GM21723 (cell line): ENCODE data around the gene STAT1.
A peak's percentile ranks its signal among the peaks of the same experiment; 100 is the strongest.
"Not testable (repeated sequence)": the region's sequence is repeated elsewhere in the genome, so short reads cannot be mapped to it uniquely, and the experiment has no call there.

Experiments
- ATAC-seq: cut with Tn5 transposase; IDR thresholded peaks from one replicate; pipeline ENCODE4 v1.9.1; 2021; ENCODE audit warnings: mild to moderate bottlenecking, moderate library complexity; ENCODE audit not compliant: unreplicated experiment

STAT1 gene

DNA sequence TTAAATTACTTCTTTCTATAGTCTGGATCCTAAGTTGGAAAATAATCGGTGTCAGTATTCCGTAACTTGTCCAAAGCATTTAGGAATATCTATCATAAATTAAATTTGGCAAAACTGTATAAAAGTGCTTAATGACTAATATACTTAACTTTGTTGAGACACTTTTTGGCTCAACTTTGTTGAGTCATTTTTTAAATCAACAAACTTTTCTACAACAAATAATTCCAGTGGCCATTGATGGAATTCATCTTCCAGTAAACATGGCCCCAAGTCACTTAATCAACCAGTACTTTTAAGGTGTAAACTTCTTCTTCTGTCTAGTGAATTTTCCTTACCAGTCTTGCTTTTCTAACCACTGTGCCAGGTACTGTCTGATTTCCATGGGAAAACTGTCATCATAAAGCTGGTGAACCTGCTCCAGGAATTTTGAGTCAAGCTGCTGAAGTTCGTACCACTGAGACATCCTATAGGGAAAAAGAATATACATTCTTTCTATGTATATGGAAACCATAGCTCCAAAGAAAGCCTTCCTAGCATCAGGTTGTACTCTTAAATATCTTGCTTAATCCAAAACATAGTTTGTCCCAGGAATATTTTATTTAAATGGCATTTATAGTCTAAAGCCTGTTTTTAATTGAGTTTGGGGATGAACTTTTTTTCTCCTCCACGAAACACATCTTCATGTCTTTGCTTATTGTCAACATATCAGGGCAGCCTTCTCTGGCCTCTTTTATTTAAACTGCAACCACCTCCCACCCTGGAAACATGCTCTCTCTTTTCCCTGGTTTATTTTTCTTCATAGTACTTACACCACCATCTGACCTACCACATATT, 4.2 kb downstream of the STAT1 start:
- ATAC-seq, result no peak

DNA sequence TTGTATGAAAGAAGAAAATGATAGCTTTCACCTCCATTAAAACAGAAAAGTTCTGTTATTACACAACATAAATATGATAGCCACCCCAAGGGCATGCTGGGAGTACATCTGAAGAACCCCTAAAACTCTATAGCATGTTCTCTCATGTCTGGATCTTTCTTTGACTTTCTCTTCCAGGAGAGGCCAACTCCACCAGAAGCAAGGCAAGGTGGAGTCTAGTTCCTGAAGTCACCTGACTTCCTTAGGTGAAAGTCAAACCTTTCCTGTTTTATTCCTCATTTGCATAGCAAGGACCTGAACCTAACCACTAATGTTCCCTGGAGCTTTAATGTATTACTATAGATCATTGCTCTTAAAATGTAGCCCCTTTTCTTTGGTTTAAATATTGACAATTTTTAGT, 5.7 kb downstream of the STAT1 start:
- no peak for ATAC-seq

DNA sequence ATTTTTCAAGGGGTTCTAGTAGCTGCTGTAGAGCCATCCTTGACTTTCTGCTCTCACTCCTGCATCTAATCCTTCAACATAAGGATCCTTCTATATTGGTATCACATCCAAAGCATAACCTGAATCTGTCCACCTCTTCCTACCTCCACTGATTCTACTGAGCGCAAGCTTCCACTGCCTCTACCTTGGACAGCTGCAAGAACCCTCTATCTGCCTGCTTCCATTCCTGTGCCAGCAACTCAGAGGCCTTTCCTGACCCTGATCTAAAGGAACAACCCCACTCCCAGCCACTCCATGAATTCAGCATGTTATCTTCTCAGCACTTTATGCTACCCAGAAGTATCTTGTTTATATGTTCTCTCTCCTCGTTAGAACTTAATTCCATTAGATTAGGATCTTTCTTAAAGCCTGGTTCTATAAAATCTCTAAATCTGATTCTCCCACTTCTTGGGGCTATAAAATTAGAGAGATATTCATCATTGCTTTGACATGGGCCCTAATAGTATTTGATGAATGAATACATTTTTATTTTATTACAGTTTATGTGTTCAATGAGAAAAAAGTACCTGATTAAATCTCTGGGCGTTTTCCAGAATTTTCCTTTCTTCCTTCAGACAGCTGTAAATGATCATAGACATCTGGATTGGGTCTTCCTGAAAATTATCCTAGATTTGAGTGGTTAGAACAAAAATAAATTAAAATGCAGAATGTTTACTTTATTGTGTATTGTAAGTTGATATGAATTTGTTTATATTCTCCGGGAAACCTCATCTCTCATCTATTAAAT, 6.8 kb downstream of the STAT1 start:
- no peak for ATAC-seq

DNA sequence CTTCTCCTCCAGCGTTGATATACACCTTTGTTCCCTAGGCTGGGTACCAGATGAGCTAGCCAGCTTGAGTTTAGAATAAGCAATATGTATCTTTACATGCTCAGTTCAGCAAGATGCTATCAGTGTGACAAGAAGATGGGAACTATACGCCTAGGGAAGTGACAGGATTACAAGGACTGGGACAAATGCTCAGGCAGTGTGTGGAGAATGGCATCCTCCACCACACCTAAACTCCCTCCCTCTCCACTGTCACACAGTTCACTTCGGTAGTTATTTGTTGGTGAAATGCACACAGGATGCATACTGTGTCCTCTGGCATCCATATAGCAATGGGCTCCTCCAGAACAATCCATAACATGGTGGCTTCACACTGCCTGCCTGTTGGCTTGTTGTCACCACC, 7.7 kb downstream of the STAT1 start:
- no peak for ATAC-seq

DNA sequence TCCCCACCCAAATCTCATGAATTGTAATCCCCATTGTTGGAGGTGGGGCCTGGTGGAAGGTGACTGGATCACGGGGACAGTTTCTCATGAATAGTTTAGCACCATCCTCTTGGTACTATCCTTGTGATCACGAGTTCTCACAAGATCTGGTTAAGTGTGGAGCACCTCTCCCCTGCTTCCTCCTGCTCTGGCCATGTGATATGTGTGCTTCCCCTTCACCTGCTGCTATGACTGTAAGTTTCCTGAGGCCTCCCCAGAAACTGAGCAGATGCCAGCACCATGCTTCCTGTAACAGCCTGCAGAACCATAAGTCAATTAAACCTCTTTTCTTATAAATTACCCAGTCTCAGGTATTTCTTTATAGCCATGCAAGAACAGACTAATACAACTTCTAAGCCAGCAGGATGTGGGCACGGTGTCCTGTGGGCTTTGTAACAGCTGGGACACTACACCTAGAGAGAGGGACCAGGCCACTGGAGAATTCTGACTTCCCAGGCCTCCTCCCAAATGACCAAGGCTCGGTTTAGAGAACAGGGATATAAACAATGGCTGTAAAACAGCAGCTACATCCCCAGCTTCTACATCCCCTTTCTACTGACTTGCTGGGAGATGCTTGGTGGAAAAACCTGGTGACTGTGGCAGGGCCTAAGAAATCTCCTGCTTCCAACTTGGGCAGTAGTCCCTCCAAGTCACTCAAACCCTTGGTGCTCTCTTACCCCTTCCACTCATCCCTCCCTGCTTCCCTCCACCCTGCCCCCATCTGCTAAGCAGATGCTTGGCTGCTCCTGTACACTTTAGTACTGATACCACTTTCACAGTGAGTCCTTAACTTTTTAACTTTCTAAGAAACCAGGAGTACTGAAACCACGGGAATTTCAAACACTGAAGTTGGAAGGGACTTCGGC, 10.3 kb downstream of the STAT1 start:
- ATAC-seq, result no peak

DNA sequence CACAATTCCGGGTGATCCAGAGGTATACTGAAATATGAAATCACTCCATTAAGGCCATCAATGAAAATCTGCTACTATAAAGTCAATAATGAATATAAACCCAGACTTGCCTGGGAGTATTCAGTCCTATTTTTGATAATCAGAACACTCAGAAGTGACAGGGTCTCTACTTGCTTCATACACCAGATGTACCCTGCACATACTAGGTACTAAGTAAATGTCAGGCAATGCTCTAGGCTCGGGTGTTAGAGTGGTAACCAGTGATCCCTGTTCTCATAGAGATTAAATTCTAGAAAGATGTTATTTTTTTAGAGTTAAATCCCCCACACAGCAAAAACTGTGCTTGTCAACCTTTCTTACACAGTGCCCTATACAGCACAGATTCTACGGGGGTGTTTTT, 12.3 kb downstream of the STAT1 start:
- no peak for ATAC-seq

DNA sequence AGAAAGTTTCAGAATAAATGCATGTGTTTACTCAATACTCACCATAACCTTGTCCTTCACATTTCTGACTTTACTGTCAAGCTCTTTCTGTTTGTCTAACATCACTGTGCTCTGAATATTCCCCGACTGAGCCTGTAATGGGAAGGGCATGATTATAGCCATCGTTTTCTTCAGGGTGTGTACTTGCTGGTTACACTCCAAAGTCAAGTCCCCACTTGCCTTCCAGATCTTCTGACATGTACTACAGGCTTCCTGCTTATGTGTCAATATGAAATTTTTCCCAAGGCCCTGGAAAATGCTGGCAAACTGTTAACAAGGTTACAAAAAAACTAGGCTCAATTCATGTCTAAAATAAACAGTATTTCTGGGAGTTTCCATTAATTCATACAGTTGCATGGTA, 12.9 kb downstream of the STAT1 start:
- no peak for ATAC-seq

DNA sequence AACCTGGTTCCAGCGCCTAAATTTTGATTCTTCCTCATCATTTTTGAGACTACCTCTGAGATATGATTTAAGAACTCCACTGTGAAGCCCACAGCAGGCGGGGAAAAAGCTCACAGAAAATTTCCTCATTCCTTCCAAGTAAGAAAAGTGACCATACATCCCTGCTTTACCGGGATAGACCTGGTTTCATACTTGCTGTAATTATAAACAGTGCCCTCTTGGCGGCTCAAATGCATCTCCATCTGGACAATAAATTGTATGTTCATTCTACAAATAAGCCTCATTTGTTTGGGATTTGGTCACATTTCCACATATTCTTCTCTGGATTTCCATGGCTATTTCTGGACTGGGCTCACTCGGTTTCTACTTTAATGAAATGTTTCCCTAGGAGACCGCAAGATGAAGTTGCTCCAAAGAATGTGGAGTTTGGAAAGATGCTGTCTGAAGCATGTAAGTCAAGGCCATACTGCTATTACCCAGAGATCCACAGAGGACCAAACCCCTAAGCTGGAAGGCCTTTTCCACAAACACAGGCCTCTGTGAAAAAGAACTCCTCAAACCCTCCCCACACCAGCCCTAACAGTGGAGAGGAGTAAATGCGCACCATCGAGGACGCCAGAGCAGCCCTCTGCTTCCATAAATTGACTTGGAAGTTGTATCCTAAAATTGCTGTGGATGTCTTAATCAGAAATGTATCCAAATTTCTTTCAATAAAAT, 13.9 kb downstream of the STAT1 start:
- ATAC-seq, result no peak

DNA sequence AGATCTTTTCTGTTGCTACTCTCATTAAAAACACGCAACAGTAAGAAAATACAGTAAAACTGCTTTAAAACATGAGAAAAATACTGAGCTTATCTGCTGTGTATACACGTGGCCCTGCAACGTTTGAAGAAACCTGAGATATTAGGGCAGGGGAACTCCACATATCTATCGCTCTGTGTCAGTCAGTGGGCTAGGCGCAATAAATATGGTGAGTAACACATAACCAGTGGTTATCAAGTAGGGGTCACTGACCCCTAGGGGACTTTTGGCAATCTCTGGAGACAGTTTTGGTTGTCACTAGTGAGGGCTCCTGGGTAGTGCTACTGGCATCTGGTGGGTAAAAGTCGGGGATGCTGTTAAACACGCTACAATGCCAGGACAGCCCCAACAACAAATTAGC, 14.9 kb downstream of the STAT1 start:
- no peak for ATAC-seq

DNA sequence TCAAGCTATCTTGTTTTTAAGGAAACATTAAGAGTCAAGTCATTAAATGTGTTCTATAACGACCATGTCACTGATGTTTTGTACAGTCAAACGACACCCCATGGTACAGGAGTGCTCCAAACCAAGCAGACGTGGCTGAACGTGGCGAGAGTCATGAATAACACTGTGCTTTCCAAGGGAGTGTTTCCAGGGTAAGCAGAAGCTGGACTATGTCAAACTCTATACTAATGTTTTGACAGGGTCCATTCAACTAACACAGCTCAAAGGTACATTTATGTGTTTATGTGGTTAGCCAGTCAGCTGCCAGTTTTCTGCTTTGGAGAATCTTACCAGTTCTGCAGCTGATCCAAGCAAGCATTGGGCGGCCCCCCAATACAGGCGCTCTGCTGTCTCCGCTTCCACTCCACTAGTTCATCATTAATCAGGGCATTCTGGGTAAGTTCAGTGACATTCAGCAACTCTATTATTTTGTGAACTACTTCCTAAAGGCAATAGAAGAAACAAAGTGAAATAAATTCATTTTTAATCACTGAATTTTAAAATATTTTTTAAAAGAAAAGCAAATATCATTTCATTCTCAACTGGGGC, 16.4 kb downstream of the STAT1 start:
- ATAC-seq, result no peak

DNA sequence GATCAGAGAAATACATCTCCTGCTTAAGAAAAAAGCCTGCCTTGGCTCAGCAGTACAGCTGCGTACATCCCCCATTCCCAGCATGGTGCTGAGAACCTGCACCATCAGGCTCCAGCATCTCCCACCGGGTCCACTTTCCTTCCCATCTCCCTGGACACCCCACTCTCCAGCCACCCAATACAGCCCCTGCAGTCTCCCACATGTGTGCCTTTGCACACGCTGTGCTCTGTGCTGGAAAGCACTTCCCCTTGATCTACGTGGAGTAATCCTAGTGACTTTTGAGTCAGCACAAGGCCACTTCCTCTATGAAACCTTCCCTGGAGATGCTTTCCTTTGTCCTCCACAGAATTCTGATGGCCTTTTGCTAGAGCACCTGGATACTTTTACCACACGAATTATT, 17.0 kb downstream of the STAT1 start:
- no peak for ATAC-seq

DNA sequence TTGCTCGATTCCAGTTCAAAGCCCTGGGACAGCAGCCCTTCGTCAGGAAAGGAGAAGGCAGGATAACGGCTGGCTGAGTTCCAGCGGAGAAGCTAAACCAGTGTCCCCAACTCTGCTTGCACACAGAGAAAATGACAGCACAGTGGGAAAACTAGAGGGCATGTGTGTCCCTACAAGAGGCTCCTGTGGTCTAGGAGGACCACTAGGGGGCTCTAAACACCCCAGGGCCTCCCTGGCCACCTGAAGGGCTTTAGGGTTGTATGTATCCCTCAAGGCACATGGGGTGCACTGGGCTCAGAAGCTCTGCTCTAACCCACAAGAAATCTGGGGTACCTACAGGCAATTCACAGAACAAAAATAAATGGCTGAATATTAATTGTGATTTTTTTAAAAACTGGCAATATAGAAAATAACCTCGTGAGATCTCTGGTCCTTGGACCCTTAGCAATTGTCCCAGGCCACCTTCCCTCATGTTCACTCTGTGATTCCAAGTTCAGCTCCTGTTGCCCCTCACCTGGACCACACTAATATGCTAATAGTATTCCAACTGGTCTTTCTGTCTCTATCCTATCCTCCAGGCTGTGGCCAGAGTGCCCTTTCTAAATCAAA, 17.5 kb downstream of the STAT1 start:
- peak; percentile 52 for ATAC-seq

DNA sequence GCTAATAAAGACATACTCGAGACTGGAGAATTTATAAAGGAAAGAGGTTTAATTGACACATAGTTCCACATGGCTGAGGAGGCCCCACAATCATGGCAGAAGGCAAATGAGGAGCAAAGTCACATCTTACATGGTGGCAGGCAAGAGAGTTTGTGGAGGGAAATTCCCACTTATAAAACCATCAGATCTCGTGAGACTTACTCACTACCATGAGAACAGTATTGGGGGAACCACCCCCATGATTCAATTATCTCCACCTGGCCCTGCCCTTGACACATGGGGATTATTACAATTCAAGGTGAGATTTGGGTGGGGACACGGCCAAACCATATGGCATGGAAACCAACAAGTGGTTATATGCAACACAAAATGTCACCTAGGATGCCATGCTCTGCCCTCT, 18.7 kb downstream of the STAT1 start:
- ATAC-seq, result not testable (repeated sequence)

DNA sequence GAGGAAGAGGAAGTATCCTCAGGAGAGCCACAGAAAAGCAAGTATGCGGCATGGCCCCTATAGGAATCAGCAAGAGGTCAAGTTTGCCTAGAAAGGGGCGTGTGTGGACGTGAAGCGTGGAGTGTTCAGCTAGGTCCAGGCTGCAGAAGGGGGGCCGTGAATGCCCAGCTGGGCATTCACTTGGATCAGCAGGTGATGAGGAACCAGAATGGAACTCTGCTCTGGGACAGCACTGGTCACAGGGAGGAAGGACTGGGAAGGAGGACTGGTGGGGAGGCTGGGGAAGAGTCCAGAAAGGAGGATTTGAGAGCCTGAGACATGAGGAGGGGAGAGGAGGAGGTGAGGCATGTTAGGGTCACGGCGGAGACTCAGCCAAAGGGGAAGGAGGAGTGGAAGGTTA, 19.8 kb downstream of the STAT1 start:
- ATAC-seq, result no peak

DNA sequence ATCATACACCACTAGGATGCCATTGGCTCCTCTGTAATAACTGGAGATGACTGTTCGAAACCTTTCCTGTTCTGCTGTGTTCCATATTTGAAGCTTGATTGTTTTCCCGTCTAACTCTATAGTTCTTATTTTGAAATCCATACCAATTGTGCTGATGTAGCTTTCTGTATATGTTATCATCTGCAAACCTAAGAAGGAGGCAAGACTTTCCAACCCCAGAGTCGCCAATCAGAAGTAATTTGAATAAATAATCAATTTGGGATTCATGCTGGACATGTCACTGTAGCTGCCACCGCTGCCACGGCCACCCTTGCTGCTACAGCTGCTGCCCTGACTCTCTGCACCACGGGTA, 20.7 kb downstream of the STAT1 start:
- no peak for ATAC-seq

DNA sequence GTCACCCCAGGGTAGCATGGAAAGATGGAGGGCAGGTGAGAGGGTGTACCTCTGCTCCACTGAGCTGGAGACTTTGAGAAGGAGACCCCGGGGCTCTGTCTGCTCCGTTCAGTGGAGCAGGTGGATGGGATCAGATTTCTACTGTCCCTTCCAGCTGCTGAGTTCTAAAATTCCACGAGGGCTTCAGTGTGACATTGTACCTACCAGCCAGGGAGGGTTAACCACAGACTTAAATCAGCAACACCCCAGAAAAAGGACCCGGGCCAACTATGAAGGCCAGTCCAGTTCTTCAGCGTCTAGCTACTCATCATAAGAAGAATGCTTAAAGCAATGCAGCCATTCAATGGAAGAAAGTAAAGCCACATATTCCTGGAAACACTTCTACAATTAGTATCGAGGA, 23.8 kb downstream of the STAT1 start:
- no peak for ATAC-seq

DNA sequence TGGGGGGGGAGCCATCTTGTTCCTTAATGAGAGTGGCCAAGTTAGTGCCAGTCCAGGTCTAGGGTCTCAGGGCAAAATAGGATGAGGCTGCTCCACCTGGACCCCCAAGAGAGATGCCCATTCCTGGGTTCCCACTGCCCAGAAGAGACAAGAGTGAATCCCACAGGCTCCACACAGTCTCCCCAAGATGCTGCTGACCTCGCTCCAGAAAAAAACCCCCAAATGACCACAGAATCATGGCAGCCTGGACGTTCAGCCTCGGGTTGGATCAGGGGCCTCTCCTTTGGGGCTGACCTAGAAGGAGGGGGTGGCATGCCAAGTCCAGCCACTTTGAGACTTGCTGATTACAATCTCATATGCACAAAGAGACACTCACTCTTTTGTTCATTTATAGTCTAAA, 25.1 kb downstream of the STAT1 start:
- no peak for ATAC-seq

DNA sequence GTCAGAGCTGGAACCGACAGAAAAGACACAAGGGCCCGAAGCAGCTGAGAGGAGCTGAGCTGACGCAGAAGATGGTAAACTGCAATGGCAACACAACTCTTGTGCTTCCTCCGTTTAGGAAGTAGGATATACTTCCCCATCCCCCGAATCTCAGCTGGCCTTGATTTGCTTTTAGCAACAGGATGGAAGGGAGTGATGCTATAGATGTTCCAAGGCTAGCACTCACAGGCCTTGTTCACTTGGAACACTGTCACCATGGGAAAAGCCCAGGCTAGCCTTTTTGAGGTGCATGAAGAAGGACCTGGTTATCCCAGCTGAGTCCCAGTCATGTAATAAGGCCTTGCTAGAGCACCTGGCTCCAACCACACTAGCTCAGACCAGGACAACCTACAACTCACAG, 26.0 kb downstream of the STAT1 start:
- ATAC-seq, result no peak

DNA sequence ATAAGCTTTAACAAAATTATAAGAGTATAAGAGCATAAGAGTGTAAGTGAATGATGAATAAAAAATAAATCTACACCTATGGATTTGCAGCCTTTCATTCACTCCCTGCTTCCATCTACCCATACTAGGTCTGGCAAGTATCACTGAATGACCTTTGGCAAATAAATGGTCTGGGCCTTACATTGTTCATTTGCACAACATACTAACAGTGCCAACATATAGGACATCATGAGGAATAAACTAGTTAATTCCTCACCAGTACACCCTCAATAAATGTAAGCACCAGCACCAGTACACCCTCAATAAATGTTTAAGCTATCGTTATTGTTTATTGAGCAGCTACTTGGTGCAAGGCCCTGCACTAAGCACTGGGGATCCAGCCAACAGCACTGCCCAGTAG, 26.9 kb downstream of the STAT1 start:
- ATAC-seq, result no peak
